IgD-negative memory B cell (primary cell): ENCODE results near the gene CNOT3. TPM values are rescaled to one million over a fixed set of nuclear protein-coding genes. Genes with fewer than 3 reads are reported as not detected.

Experiments used
- H3K27ac Mint-ChIP-seq, 3 donors: one replicate each; pipeline ENCODE4 v1.8.0; 2020 to 2022; ENCODE audit warnings: mild to moderate bottlenecking in 3 of 3, mixed read lengths in 3 of 3, moderate library complexity in 1 of 3
- H3K27me3 Mint-ChIP-seq: one replicate; pipeline ENCODE4 v1.8.0; 2021; ENCODE audit warnings: mixed read lengths
- H3K36me3 Mint-ChIP-seq: one replicate; pipeline ENCODE4 v1.8.0; 2020; ENCODE audit warnings: mild to moderate bottlenecking, mixed read lengths
- H3K4me1 Mint-ChIP-seq, 3 donors: one replicate each; pipeline ENCODE4 v1.8.0; 2020 to 2022; ENCODE audit warnings: mixed read lengths in 3 of 3, mild to moderate bottlenecking in 1 of 3
- H3K4me3 Mint-ChIP-seq, 4 donors: one replicate each; pipeline ENCODE4 v1.8.0; 2020 to 2022; ENCODE audit warnings: mild to moderate bottlenecking in 4 of 4, mixed read lengths in 4 of 4, moderate library complexity in 3 of 4
- H3K9me3 Mint-ChIP-seq, 3 donors: one replicate each; pipeline ENCODE4 v1.8.0; 2020 to 2021; ENCODE audit warnings: mixed read lengths in 3 of 3, mild to moderate bottlenecking in 1 of 3
- polyA plus RNA-seq: library from polyadenylated mRNA; unstranded; fragments of 300-500 nt; fragmentation: Illumina TruSeq; gene quantifications from one replicate; pipeline ENCODE4 v1.2.3, GENCODE V29; 2021

The CNOT3 gene
- polyA plus RNA-seq, 1 donor from 2014 or later = 15.1 TPM

DNA sequence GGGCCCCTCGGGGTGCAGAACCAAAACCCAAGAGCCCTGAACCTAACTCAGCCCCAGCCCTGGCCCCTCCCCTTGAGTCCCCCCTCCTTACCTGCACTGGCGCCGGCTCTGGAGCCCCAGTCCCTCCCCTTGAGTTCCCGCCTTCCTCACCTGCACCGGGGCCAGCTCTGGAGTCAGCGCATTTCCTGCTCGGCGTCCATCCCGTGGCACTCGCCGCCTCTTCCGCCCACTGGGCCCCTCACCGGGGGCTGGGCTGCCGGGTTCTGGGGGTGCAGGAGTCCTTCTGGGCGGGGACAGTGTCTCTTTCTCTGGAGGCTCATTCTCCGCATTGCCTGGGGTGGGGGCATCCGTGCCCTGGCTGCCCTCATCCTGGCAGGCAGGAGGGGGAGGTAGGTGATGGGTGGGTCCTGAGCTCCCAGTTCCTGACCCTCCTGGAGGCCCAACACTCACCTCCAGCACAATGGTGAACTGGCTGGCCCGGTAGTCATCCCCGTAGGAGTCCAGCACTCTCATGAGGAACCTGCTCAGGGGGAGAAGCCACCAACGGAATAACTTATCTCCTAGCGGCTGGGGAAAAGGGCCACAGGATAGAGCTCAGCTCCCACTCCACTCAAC, 29.6 kb upstream of the CNOT3 start:
- Mint-ChIP-seq H3K4me1 (peaks cover 0 to 10% (median 7%) of the 10 kb centered on the region in 3 donors), H3K27me3 (no peaks in the 10 kb centered on the region), H3K9me3 (no peaks in the 10 kb centered on the region), H3K27ac (peak overlapping the region in 1 of 3 donors; percentile 35), H3K4me3 (peak overlapping the region in 1 of 4 donors; percentile 23), H3K36me3 (peaks cover 6% of the 10 kb centered on the region)

DNA sequence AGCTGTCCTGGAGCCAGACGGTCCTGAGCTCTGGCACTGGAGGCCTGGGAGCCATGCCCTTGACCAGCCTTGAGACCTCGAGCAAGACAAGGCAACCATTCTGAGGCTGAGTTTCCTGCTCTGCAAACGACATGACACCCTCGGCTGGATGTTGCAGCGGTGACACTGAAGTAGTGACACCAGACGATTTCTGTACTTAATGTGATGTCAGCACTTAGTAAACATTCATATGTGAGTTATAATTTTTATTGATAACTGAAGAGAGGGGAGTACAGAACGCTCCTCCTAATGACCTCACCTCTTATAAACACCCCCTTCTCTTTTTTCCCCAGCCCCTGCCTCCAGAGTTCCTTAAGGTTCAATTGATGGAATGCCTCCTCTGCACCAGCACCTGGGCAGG, 29.1 kb upstream of the CNOT3 start:
- peaks cover 7% of the 10 kb centered on the region for H3K36me3 Mint-ChIP-seq
- H3K9me3 Mint-ChIP-seq = no peaks in the 10 kb centered on the region
- H3K27me3 Mint-ChIP-seq = no peaks in the 10 kb centered on the region
- peak overlapping the region in 1 of 4 donors; percentile 23 for H3K4me3 Mint-ChIP-seq
- peak overlapping the region in 1 of 3 donors; percentile 35 for H3K27ac Mint-ChIP-seq
- H3K4me1 Mint-ChIP-seq = peaks cover 0 to 7% (median 5%) of the 10 kb centered on the region in 3 donors

DNA sequence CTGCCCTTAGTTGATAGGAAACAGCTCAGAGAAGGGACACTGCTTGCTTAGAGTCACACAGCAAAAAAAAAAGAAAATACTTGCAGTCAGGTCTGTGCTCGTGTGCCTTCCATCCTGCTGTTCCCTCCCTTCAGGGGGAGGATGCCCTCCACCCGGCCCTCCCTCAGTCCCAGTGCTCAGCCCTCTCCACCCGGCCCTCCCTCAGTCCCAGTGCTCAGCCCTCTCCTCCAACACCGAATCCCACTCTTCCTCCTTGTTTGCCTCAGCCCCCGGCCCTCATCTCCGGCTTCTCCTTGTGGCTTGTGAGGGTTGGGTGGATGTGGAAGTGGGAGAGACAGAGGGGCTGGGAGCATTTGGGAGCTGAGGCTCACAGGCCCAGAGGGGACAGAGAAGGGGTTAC, 27.9 kb upstream of the CNOT3 start:
- Mint-ChIP-seq H3K9me3 (no peaks in the 10 kb centered on the region), H3K27me3 (no peaks in the 10 kb centered on the region), H3K4me1 (peaks cover 0 to 12% (median 7%) of the 10 kb centered on the region in 3 donors), H3K27ac (no peak overlapping the region), H3K4me3 (no peak overlapping the region), H3K36me3 (peaks cover 7% of the 10 kb centered on the region)

DNA sequence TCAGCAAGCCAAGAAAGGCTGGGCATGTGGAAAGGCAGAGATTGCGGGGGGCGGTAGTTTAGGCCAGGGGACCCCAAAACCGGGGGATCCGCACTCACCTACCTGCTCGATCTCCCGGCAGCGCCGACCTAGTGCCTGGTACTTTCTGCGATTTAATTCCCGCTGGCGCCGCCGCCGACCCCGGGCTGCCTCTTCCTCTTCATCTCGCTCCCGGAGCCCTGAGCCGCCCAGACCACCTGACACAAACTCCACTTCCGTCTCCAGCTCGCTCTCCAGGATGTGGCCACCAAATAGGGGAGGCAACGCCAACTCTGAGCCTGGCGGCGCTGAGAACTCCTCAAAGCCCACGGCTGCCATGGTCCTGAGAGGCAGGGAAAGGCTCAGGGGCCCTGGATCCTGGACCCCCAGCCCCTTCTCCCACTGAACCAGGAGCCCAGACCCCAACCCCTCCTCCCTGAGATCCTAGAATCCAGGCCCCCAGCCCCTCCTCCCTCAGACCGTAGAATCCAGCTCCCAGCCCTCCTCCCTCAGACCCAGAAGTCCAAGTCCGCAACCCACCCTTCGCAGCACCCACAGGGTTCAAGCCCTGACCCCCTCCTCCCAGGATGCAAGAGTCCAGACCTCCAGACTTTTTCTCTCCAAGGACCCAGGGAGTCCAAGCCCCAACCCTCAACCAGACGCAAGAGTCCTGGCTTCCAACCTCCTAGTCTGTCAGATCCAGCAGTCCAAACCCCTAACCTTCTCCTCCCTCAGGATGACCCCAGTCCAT, 23.0 kb upstream of the CNOT3 start:
- peak overlapping the region; percentile 80 to 99 (median 94) for H3K27ac Mint-ChIP-seq

DNA sequence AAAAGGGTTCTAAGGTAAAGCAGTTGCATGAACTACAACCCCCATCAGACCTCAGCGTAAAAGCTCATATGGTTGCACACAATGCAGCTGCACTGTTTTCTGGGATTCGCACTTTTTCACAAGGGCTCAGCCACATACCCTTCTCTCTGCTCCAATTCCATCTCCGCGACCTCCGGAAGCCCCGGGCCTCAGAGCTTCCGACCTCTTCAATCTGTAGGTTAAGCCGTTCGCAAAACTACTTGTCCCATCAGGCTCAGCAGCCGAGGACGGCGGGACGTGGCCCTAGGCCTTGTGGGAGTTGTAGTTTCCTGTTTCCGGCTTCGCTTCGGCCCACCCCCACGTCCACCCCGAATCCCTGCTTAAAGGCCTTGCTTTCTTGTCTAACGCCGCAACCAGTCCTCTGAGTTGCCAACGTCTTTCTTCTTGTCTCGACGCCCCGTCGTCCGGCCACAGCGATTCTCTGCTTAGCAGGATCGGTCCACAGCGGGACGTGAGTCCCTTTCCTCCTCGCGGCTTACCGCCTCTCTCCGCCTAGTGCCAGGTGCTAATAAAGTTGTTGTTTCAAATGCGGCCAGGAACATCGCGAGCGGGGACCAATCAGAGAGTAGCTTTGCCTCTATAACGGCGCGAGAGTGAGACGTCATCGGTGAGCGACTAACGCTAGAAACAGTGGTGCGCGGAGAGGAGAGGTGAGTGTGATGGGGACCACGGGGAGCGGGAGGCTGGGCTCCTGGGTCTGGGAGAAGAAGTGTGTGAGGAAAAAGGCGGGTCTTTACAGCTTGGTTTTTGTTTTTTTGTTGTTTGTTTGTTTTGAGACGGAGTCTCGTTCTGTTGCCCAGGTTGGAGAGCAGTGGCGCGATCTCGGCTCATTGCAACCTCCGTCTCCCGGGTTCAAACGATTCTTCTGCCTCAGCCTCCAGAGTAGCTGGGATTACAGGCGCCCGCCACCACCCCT, 22.2 kb upstream of the CNOT3 start, which contains the start of the genes PRPF31 and TFPT:
Gene PRPF31, plus strand, starts transcription at position 646 of the 955 bp plus-strand sequence. CDS start 2,525 bp downstream, outside the sequence.
Gene TFPT, minus strand, starts transcription at position 549 of the 955 bp plus-strand sequence. Its CDS starts 388 bp downstream, at position 161.
- Mint-ChIP-seq H3K36me3 (peaks cover 9% of the 10 kb centered on the region), H3K4me1 (peaks cover 11 to 26% (median 19%) of the 10 kb centered on the region in 3 donors), H3K9me3 (no peaks in the 10 kb centered on the region), H3K27me3 (peaks cover 5% of the 10 kb centered on the region), H3K4me3 (peak within 1 kb of the TSS; percentile 81 to 98 (median 94)), H3K27ac (peak within 1 kb of the TSS; percentile 80 to 99 (median 94))

More for the DNA sequence above, 23.0 kb upstream of the CNOT3 start:
- H3K4me3 Mint-ChIP-seq = peak overlapping the region; percentile 81 to 98 (median 94)
- peaks cover 6% of the 10 kb centered on the region for H3K36me3 Mint-ChIP-seq
- H3K9me3 Mint-ChIP-seq = no peaks in the 10 kb centered on the region
- peaks cover 5% of the 10 kb centered on the region for H3K27me3 Mint-ChIP-seq
- H3K4me1 Mint-ChIP-seq = peaks cover 11 to 26% (median 20%) of the 10 kb centered on the region in 3 donors

DNA sequence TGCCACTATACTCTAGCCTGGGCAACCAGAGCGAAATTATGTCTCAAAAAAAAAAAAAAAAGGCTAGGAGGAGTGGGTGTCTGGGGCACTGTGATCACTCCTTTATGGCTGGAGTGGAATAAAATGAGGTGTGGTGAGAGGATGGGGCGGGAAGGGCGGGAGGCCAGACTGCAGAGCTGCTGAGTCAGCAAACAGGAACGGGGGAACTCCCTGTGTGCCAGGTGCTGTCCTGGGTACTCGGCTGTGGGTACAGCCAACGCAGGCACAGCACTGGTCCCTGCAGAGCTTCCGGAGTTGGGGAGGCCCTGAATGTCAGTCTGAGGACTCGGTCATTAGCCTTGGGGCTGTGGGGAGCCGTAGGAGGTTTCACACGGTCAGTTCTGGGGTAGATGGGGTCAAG, 16.3 kb upstream of the CNOT3 start:
- no peak overlapping the region for H3K27ac Mint-ChIP-seq
- H3K4me1 Mint-ChIP-seq = peaks cover 0 to 12% (median 5%) of the 10 kb centered on the region in 3 donors
- H3K9me3 Mint-ChIP-seq = no peaks in the 10 kb centered on the region
- no peak overlapping the region for H3K4me3 Mint-ChIP-seq
- H3K27me3 Mint-ChIP-seq = no peaks in the 10 kb centered on the region
- peaks cover 3% of the 10 kb centered on the region for H3K36me3 Mint-ChIP-seq

DNA sequence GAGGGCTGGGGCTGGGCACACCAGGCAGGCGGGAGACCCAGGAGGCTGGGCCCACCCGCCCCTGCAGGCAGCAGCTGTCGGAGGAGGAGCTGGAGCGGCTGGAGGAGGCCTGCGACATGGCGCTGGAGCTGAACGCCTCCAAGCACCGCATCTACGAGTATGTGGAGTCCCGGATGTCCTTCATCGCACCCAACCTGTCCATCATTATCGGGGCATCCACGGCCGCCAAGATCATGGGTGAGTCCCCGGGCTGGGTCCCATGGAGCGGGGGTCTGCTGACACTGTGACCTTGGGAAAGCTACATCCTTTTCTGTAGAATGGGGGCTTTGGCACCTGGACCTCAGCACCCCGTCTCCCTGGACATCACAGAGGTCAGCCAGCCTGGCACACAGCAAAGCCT, 13.9 kb upstream of the CNOT3 start:
- H3K4me3 Mint-ChIP-seq = no peak overlapping the region
- H3K36me3 Mint-ChIP-seq = peaks cover 5% of the 10 kb centered on the region
- H3K27me3 Mint-ChIP-seq = no peaks in the 10 kb centered on the region
- H3K4me1 Mint-ChIP-seq = peaks cover 0 to 1% (median 0%) of the 10 kb centered on the region in 3 donors
- H3K27ac Mint-ChIP-seq = no peak overlapping the region
- no peaks in the 10 kb centered on the region for H3K9me3 Mint-ChIP-seq

DNA sequence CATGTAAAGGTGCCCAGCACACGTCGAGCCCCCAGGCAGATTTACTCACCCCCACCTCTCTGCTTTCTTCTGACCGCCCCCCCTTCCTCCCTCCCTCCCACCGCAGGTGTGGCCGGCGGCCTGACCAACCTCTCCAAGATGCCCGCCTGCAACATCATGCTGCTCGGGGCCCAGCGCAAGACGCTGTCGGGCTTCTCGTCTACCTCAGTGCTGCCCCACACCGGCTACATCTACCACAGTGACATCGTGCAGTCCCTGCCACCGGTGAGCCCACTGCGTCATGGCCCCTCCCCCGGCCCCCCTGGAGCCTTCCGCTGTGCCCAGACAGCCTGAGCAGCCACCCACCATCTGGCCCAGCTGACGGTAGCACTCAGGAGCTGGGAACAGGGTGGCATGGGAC, 13.2 kb upstream of the CNOT3 start:
- Mint-ChIP-seq H3K36me3 (peaks cover 5% of the 10 kb centered on the region), H3K27me3 (no peaks in the 10 kb centered on the region), H3K9me3 (no peaks in the 10 kb centered on the region), H3K4me3 (no peak overlapping the region), H3K27ac (no peak overlapping the region), H3K4me1 (no peaks in the 10 kb centered on the region)

DNA sequence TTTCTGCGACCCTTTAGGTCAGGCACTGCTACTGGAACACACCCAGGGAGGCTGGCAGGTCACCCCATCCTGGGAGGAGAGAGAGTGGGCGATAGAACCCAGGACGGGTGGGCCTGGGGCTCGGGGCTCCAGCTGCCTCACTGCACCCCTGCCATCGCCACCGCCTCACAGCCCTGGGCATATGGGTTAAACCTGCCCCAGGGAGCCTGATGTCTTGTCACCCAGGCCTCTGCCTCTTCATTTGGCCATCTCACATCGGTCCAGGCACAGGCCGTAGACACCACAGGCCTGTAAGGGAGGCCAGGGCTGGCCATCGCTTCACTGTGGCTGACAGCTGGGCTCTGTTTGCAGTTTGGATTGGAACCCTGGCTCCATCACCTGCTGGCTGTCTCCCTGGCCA, 11.8 kb upstream of the CNOT3 start:
- Mint-ChIP-seq H3K9me3 (no peaks in the 10 kb centered on the region), H3K4me3 (no peak overlapping the region), H3K27me3 (no peaks in the 10 kb centered on the region), H3K4me1 (no peaks in the 10 kb centered on the region), H3K27ac (no peak overlapping the region), H3K36me3 (peaks cover 2% of the 10 kb centered on the region)

DNA sequence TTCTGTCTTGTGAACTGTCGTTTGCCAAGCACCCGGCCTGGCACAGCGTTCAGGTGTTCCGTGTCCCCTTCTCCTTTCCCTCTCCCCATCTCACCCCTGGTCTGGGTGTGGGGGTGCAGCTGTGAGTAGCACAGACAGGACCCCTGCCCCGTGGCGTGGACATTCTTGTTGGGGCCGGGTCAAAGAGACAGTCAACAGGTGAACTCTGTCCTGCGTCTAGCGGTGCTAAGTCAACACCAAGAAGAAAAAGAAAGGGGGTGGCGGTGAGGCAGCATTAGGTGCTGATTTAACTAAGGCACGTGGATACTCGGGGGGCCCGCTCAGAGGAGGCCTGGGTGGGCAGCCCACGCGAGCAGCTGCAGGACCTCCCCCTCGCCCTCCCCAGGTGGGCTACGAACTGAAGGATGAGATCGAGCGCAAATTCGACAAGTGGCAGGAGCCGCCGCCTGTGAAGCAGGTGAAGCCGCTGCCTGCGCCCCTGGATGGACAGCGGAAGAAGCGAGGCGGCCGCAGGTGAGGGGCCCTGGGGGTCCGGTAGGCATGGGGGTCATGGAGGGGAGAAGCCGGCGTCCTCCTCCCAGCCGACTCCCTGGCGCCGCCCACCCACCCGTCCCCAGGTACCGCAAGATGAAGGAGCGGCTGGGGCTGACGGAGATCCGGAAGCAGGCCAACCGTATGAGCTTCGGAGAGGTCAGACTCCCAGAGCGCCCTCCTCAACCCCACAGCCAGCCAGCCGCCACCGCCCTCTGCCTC, 9.7 kb upstream of the CNOT3 start:
- no peaks in the 10 kb centered on the region for H3K4me1 Mint-ChIP-seq
- no peaks in the 10 kb centered on the region for H3K27me3 Mint-ChIP-seq
- H3K4me3 Mint-ChIP-seq = no peak overlapping the region
- no peak overlapping the region for H3K27ac Mint-ChIP-seq
- peaks cover 2% of the 10 kb centered on the region for H3K36me3 Mint-ChIP-seq
- H3K9me3 Mint-ChIP-seq = no peaks in the 10 kb centered on the region

DNA sequence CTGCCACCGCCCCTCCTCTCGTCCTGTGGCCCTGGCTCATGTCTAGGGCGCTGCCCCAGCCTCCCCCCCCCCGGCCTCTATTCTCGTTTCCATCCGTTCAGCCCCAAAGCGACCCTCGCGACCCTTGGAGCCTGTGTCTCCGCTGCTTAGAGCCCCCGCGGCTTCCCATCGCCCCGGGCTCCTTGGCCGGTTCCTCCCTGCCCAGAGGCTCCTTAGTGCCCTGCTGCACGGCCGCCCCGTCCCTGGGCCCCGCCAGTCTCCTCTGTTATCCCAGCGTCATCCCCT, 9.2 kb upstream of the CNOT3 start:
- Mint-ChIP-seq H3K27me3 (no peaks in the 10 kb centered on the region), H3K27ac (no peak overlapping the region), H3K36me3 (peaks cover 2% of the 10 kb centered on the region), H3K4me3 (no peak overlapping the region), H3K9me3 (no peaks in the 10 kb centered on the region), H3K4me1 (no peaks in the 10 kb centered on the region)

DNA sequence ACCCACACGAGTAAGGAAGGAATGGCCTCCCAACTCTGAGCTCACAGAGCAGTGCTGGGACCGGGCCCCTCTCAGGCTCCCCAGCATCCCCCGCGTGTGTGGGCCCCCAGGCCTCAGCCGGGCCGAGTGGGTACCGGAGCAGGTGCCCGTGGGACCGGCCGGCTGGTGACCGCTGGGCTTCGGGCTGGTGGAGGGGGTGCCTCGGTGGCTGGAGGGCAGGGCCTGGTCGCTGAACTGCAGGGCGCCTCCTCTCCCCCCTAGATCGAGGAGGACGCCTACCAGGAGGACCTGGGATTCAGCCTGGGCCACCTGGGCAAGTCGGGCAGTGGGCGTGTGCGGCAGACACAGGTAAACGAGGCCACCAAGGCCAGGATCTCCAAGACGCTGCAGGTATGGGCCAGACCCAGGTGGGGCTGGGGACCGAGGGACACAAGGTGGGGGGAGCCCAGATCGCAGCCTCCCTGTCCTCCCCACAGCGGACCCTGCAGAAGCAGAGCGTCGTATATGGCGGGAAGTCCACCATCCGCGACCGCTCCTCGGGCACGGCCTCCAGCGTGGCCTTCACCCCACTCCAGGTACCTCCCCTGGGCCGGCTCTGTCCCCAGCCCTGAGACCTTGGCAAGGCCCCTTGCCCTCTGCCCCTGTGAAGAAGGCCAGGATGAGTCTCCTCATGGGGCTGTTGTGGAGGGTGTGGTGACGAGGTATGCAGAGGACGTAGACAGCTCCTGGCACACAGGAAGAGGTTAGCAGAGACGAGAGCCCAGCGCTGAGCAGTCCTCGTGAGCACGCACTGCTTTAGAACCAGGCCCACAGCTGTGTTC, 8.6 kb upstream of the CNOT3 start:
- no peaks in the 10 kb centered on the region for H3K9me3 Mint-ChIP-seq
- no peak overlapping the region for H3K4me3 Mint-ChIP-seq
- H3K27me3 Mint-ChIP-seq = no peaks in the 10 kb centered on the region
- peaks cover 2% of the 10 kb centered on the region for H3K36me3 Mint-ChIP-seq
- H3K4me1 Mint-ChIP-seq = no peaks in the 10 kb centered on the region
- no peak overlapping the region for H3K27ac Mint-ChIP-seq

DNA sequence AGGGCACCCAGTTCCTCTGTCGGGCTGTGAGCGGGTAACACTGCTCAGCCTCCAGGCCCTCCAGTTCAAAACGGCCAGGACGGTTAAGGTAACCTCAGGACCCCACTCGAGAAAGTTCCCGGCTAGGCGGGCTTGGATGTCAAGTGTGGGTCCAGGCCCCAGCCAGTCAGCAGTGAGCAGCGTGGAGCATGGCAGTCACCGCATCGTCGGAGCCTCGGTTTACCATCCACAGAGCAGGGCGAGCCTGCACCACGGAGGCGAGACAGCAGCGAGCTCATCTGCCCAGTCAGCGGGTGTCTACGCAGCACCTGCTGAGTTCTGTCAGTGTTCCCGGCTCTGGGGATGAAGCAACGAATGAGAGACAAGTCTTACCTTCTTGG, 8.0 kb upstream of the CNOT3 start:
- H3K27me3 Mint-ChIP-seq = no peaks in the 10 kb centered on the region
- H3K4me1 Mint-ChIP-seq = peaks cover 0 to under 1% (median 0%) of the 10 kb centered on the region in 3 donors
- no peak overlapping the region for H3K4me3 Mint-ChIP-seq
- H3K27ac Mint-ChIP-seq = no peak overlapping the region
- peaks cover 2% of the 10 kb centered on the region for H3K36me3 Mint-ChIP-seq
- H3K9me3 Mint-ChIP-seq = no peaks in the 10 kb centered on the region
